GM18870 (cell line): Measurements from ENCODE around the gene IRF2.
A peak's percentile ranks its signal among the peaks of the same experiment; 100 is the strongest.
"Not testable (repeated sequence)": the region's sequence is repeated elsewhere in the genome, so short reads cannot be mapped to it uniquely, and the experiment has no call there.

Experiments
- ATAC-seq: cut with Tn5 transposase; IDR thresholded peaks from one replicate; pipeline ENCODE4 v1.9.1; 2021; ENCODE audit warnings: moderate library complexity; ENCODE audit not compliant: unreplicated experiment

Gene IRF2

GRCh38 chr4:184395451-184395917 is 78.9 kb downstream of the IRF2 start:
- no peak for ATAC-seq

- no peak for ATAC-seq
Measured at GRCh38 chr4:184392748-184393559, 81.4 kb downstream of the IRF2 start.

- no peak for ATAC-seq
Measured at GRCh38 chr4:184392316-184392715, 82.0 kb downstream of the IRF2 start.

- no peak for ATAC-seq
Measured at GRCh38 chr4:184389978-184390900, 84.1 kb downstream of the IRF2 start.

- ATAC-seq: no peak
Measured at GRCh38 chr4:184388106-184388505, 86.2 kb downstream of the IRF2 start.

- ATAC-seq: no peak
Measured at GRCh38 chr4:184387351-184387750, 87.0 kb downstream of the IRF2 start.

- ATAC-seq: no peak
Measured at GRCh38 chr4:184386271-184386781, 88.0 kb downstream of the IRF2 start.

- no peak for ATAC-seq
Measured at GRCh38 chr4:184385705-184386141, 88.6 kb downstream of the IRF2 start.

- no peak for ATAC-seq
Measured at GRCh38 chr4:184384810-184385557, 89.4 kb downstream of the IRF2 start.

GRCh38 chr4:184384056-184384809 is 90.1 kb downstream of the IRF2 start:
- peak; percentile 80 for ATAC-seq

GRCh38 chr4:184383497-184384055 is 90.8 kb downstream of the IRF2 start:
- ATAC-seq: no peak

GRCh38 chr4:184382189-184382846 is 92.0 kb downstream of the IRF2 start:
- peak; percentile 28 for ATAC-seq

- ATAC-seq: no peak
Measured at GRCh38 chr4:184380707-184381106, 93.6 kb downstream of the IRF2 start.

- not testable (repeated sequence) for ATAC-seq
Measured at GRCh38 chr4:184380214-184380613, 94.1 kb downstream of the IRF2 start.

- ATAC-seq: no peak
Measured at GRCh38 chr4:184376923-184377322, 97.4 kb downstream of the IRF2 start.

GRCh38 chr4:184376126-184376838 is 98.1 kb downstream of the IRF2 start:
- no peak for ATAC-seq

GRCh38 chr4:184375623-184376022 is 98.7 kb downstream of the IRF2 start:
- not testable (repeated sequence) for ATAC-seq

- ATAC-seq: no peak
Measured at GRCh38 chr4:184375027-184375426, 99.3 kb downstream of the IRF2 start.
